Keratinocyte (primary cell): ENCODE results near the gene HP1BP3.

Experiments
- CTCF ChIP-seq, 3 experiments: IDR thresholded peaks in 1 of 3; conservative IDR thresholded peaks in 1 of 3; optimal IDR thresholded peaks in 1 of 3; 2 replicates in 2 of 3; 3 replicates in 1 of 3; pipeline versions ENCODE3 to v1.5.1; 2011; ENCODE audit warnings: low read length in 3 of 3, mild to moderate bottlenecking in 3 of 3, moderate library complexity in 2 of 3, control low read depth in 1 of 3, inconsistent platforms in 1 of 3; ENCODE audit not compliant: insufficient read depth in 2 of 3; ENCODE audit errors: extremely low read depth in 1 of 3
- EZH2 ChIP-seq: IDR thresholded peaks from one replicate; pipeline ENCODE4 v1.6.1; 2012; ENCODE audit warnings: inconsistent platforms, mild to moderate bottlenecking, low read length, moderate library complexity

DNA sequence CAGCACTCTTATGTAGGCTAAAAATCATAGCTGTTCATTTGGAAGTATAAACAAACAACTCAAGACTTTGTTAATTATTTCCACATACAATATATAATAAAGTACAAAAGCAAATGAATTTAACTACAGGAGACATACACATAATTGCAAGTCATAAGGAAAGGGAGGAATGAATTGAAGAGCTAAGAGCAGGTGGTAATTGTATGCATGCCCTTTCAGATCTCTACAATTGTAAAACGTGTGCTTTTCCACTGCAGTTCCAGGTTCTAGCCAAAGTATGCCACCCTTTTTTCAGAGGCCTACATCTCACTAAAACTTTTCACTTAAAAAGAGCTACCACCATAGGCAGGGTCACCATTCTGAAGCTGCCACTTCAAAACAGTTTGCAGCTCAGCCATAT lies 42.8 kb upstream of the HP1BP3 start:
- no peak for TF ChIP-seq CTCF (optimal IDR thresholded peaks at IDR 0.05 in 1 of 3, IDR thresholded peaks at IDR 0.05 in 1 of 3, conservative IDR thresholded peaks at IDR 0.05 in 1 of 3; ENCODE audit: extremely low read depth in 1 of 3, insufficient read depth in 2 of 3, low read length in 3 of 3)
- TF ChIP-seq EZH2, result no peak
